Measurements from ENCODE around the gene OR6S1. TPM values are rescaled to one million over a fixed set of nuclear protein-coding genes. Genes with fewer than 3 reads are reported as not detected.

Gene OR6S1
- total and polyA plus RNA-seq, 10 of the 15 experiments (the other 5 are each of a cell fraction or from before 2014, with no cell fraction given), result 0.22 to 0.67 (median 0.43) TPM; not detected in 4

DNA sequence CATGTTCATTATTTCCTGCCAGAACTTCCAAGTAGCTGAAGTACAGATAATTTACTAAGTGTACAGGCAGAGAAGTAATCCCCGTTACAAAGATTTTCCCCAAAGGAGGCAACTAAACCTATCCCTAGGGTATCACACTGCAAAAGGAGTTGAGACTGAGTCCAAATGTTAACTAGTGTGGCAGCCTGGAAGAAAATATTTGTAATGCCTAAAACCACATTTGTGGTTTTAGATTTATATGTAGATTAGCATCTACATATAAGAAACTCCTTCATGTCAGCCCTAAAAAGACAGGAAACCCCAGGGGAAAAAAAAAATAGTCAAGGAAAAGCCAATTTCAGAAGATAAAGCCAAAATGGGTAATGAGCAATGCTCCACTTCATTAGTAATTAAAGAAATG is 48.9 kb downstream of the OR6S1 start:
- Histone ChIP-seq H4K20me1 (ENCODE audit: control insufficient read depth, insufficient read depth) (no peaks in the 10 kb centered on the region), H3K4me1 (ENCODE audit: control insufficient read depth, insufficient read depth, low read length) (no peaks in the 10 kb centered on the region), H3K4me3 (no peak overlapping the region), H3K9ac (ENCODE audit: control insufficient read depth, insufficient read depth, low read length) (no peak overlapping the region), H3K4me2 (ENCODE audit: control insufficient read depth, insufficient read depth) (no peak overlapping the region), H3K27ac (ENCODE audit: control insufficient read depth, insufficient read depth) (no peak overlapping the region), H3K79me2 (ENCODE audit: control insufficient read depth, insufficient read depth, low read length) (no peaks in the 10 kb centered on the region), H2AFZ (ENCODE audit: control insufficient read depth, low read depth, low read length) (no peak overlapping the region), H3K27me3 (replicated peaks in 1 of 2; ENCODE audit: control insufficient read depth in 2 of 2, insufficient read depth in 2 of 2, low read length in 1 of 2) (no peaks in the 10 kb centered on the region), H3K36me3 (ENCODE audit: control insufficient read depth in 2 of 2, insufficient read depth in 2 of 2, low read length in 1 of 2) (no peaks in the 10 kb centered on the region), H3K9me3 (replicated peaks; ENCODE audit: control insufficient read depth, insufficient read depth, low read length) (no peaks in the 10 kb centered on the region)
- intact Hi-C loops (cut with micrococcal nuclease; ENCODE audit: unreplicated experiment) (no loop called here), in situ Hi-C loops (cut with MboI) (no loop called here)
- SMC1A ChIA-PET (ENCODE audit: uncharacterized antibody, unreplicated experiment), result interaction anchor here (0.6 kb wide), 1 partner anchor 171 kb away, joined by 4 read pairs; no protein-coding TSS in a partner anchor
- no TSS peak for BruUV-seq (replicated peaks)
- RAD21 ChIA-PET (ENCODE audit: unreplicated experiment), result no interaction called here
- POLR2A ChIA-PET, result no interaction called here
- no peak for DNase-seq (ENCODE audit: low read depth, low spot score)
- no peak for FAIRE-seq
- no peak for TF ChIP-seq SMC3 (IDR thresholded peaks at IDR 0.05; ENCODE audit: borderline replicate concordance, low read length)
- no peak for TF ChIP-seq TAF1 (IDR thresholded peaks at IDR 0.05; ENCODE audit: borderline replicate concordance, low read depth, low read length)
- TF ChIP-seq SPI1 (IDR thresholded peaks at IDR 0.05; ENCODE audit: borderline replicate concordance, insufficient read depth, low read depth, low read length), result no peak
- TF ChIP-seq IRF4 (IDR thresholded peaks at IDR 0.05; ENCODE audit: low read depth, low read length), result no peak
- TF ChIP-seq, protein P1, sequence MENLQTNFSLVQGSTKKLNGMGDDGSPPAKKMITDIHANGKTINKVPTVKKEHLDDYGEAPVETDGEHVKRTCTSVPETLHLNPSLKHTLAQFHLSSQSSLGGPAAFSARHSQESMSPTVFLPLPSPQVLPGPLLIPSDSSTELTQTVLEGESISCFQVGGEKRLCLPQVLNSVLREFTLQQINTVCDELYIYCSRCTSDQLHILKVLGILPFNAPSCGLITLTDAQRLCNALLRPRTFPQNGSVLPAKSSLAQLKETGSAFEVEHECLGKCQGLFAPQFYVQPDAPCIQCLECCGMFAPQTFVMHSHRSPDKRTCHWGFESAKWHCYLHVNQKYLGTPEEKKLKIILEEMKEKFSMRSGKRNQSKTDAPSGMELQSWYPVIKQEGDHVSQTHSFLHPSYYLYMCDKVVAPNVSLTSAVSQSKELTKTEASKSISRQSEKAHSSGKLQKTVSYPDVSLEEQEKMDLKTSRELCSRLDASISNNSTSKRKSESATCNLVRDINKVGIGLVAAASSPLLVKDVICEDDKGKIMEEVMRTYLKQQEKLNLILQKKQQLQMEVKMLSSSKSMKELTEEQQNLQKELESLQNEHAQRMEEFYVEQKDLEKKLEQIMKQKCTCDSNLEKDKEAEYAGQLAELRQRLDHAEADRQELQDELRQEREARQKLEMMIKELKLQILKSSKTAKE (IDR thresholded peaks at IDR 0.05; ENCODE audit: low read depth, poor library complexity, severe bottlenecking), result no peak
- no peak for TF ChIP-seq EP300 (IDR thresholded peaks at IDR 0.05; ENCODE audit: borderline replicate concordance in 1 of 2, control insufficient read depth in 1 of 2, low read depth in 2 of 2, low read length in 2 of 2)
- no peak for TF ChIP-seq TARDBP (IDR thresholded peaks at IDR 0.05; ENCODE audit: borderline replicate concordance)
- no peak for TF ChIP-seq EZH2 (IDR thresholded peaks at IDR 0.05; ENCODE audit: borderline replicate concordance, control insufficient read depth, low read depth, low read length)
- TF ChIP-seq, protein P2, sequence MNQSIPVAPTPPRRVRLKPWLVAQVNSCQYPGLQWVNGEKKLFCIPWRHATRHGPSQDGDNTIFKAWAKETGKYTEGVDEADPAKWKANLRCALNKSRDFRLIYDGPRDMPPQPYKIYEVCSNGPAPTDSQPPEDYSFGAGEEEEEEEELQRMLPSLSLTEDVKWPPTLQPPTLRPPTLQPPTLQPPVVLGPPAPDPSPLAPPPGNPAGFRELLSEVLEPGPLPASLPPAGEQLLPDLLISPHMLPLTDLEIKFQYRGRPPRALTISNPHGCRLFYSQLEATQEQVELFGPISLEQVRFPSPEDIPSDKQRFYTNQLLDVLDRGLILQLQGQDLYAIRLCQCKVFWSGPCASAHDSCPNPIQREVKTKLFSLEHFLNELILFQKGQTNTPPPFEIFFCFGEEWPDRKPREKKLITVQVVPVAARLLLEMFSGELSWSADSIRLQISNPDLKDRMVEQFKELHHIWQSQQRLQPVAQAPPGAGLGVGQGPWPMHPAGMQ (IDR thresholded peaks at IDR 0.05; ENCODE audit: borderline replicate concordance), result no peak
- TF ChIP-seq ETV6 (conservative IDR thresholded peaks at IDR 0.05 in 1 of 2, IDR thresholded peaks at IDR 0.05 in 1 of 2; ENCODE audit: borderline replicate concordance in 1 of 2, low read depth in 1 of 2), result no peak
- TF ChIP-seq TCF3 (IDR thresholded peaks at IDR 0.05; ENCODE audit: borderline replicate concordance, insufficient read depth, low read depth, low read length), result no peak
- TF ChIP-seq, protein P3, sequence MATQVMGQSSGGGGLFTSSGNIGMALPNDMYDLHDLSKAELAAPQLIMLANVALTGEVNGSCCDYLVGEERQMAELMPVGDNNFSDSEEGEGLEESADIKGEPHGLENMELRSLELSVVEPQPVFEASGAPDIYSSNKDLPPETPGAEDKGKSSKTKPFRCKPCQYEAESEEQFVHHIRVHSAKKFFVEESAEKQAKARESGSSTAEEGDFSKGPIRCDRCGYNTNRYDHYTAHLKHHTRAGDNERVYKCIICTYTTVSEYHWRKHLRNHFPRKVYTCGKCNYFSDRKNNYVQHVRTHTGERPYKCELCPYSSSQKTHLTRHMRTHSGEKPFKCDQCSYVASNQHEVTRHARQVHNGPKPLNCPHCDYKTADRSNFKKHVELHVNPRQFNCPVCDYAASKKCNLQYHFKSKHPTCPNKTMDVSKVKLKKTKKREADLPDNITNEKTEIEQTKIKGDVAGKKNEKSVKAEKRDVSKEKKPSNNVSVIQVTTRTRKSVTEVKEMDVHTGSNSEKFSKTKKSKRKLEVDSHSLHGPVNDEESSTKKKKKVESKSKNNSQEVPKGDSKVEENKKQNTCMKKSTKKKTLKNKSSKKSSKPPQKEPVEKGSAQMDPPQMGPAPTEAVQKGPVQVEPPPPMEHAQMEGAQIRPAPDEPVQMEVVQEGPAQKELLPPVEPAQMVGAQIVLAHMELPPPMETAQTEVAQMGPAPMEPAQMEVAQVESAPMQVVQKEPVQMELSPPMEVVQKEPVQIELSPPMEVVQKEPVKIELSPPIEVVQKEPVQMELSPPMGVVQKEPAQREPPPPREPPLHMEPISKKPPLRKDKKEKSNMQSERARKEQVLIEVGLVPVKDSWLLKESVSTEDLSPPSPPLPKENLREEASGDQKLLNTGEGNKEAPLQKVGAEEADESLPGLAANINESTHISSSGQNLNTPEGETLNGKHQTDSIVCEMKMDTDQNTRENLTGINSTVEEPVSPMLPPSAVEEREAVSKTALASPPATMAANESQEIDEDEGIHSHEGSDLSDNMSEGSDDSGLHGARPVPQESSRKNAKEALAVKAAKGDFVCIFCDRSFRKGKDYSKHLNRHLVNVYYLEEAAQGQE (IDR thresholded peaks at IDR 0.05; ENCODE audit: low read depth, low read length), result no peak
- TF ChIP-seq SUPT20H (IDR thresholded peaks at IDR 0.05; ENCODE audit: borderline replicate concordance, control insufficient read depth, low read depth, low read length), result no peak
- no peak for ATAC-seq
- 0% methylated on average over 1 of the region's 1 CpG for whole genome bisulfite sequencing (ENCODE audit: insufficient coverage, insufficient replicate concordance, low lambda C conversion rate, missing lambda C conversion rate)
- CTCF ChIA-PET, result no interaction called here

Measured in GM12878 (cell line).